Measurements from ENCODE around the gene MTMR4.

MTMR4 gene

GRCh38 chr17:58501451-58501850 is 13.0 kb downstream of the MTMR4 start:
- no peak for DNase-seq (ENCODE audit: low read depth)
- TF ChIP-seq, protein P1, sequence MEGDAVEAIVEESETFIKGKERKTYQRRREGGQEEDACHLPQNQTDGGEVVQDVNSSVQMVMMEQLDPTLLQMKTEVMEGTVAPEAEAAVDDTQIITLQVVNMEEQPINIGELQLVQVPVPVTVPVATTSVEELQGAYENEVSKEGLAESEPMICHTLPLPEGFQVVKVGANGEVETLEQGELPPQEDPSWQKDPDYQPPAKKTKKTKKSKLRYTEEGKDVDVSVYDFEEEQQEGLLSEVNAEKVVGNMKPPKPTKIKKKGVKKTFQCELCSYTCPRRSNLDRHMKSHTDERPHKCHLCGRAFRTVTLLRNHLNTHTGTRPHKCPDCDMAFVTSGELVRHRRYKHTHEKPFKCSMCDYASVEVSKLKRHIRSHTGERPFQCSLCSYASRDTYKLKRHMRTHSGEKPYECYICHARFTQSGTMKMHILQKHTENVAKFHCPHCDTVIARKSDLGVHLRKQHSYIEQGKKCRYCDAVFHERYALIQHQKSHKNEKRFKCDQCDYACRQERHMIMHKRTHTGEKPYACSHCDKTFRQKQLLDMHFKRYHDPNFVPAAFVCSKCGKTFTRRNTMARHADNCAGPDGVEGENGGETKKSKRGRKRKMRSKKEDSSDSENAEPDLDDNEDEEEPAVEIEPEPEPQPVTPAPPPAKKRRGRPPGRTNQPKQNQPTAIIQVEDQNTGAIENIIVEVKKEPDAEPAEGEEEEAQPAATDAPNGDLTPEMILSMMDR (IDR thresholded peaks at IDR 0.05; ENCODE audit: control insufficient read depth, insufficient read depth, low read depth, low read length, missing control alignments): no peak
- no peak overlapping the region for H3K4me3 ChIP-seq (ENCODE audit: control insufficient read depth, low read depth, low read length)

- H3K4me3 ChIP-seq (ENCODE audit: control insufficient read depth, low read depth, low read length): no peak overlapping the region
- no peak for DNase-seq (ENCODE audit: low read depth)
- TF ChIP-seq, protein P1 (IDR thresholded peaks at IDR 0.05; ENCODE audit: control insufficient read depth, insufficient read depth, low read depth, low read length, missing control alignments): no peak
Measured at GRCh38 chr17:58498177-58498828, 16.1 kb downstream of the MTMR4 start.

DNA sequence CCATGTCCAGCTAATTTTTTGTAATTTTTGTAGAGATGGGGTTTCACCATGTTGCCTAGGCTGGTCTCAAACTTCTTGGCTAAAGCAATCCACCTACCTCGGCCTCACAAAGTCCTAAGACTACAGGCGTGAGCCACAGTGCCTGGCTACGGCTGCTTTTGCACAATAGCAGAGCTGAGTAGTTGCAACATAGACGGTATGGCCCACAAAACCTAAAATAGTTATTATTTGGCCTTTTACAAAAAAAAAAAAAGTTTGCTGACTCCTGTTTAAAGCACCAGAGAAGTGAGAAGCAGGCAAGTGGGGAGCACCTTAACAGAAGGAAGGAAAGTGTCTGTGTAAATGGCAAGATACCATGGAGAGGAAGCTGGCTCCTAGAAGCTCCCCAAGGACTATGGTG is 20.9 kb downstream of the MTMR4 start:
- TF ChIP-seq, protein P1 (IDR thresholded peaks at IDR 0.05; ENCODE audit: control insufficient read depth, insufficient read depth, low read depth, low read length, missing control alignments): no peak
- DNase-seq (ENCODE audit: low read depth): no peak
- no peak overlapping the region for H3K4me3 ChIP-seq (ENCODE audit: control insufficient read depth, low read depth, low read length)

DNA sequence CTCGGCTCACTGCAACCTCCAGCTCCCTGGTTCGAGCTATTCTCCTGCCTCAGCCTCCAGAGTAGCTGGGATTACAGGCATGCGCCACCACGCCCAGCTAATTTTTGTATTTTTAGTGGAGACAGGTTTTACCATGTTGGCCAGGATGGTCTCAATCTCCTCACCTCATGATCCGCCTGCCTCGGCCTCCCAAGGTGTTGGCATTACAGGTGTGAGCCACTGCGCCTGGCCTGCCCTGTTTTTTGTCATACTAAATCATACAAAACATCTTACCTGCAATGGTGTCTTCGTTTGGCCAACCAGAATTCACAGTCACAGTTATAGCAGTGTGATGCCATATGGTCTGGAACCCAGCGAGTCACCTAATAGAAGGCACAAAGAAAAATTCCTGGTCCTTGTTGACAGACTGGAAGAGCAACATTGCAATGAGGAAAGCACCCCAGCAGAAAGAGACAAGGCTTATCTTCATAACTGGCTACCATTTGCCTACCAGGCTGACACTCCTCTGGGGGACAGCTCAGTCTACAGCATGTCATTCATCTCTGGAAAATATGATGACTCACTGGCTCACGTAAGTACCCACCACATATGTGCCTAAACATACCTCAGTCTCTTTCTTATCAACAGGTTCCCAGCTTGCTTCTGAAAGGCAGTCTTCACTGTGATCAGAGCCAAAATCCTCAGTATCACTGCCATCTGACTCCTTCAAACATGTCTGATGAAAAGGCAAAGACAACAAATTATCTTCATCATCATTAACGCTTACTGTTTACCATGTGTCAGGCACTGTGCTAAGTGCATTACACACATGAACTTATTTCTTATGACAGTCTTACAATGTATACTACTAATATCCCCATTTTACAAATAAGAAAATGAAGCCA is 22.0 kb downstream of the MTMR4 start:
- TF ChIP-seq, protein P1 (IDR thresholded peaks at IDR 0.05; ENCODE audit: control insufficient read depth, insufficient read depth, low read depth, low read length, missing control alignments): no peak
- H3K4me3 ChIP-seq (ENCODE audit: control insufficient read depth, low read depth, low read length): no peak overlapping the region
- no peak for DNase-seq (ENCODE audit: low read depth)

- no peak for DNase-seq (ENCODE audit: low read depth)
- TF ChIP-seq, protein P1 (IDR thresholded peaks at IDR 0.05; ENCODE audit: control insufficient read depth, insufficient read depth, low read depth, low read length, missing control alignments): no peak
- no peak overlapping the region for H3K4me3 ChIP-seq (ENCODE audit: control insufficient read depth, low read depth, low read length)
Measured at GRCh38 chr17:58491510-58492045, 22.9 kb downstream of the MTMR4 start.

DNA sequence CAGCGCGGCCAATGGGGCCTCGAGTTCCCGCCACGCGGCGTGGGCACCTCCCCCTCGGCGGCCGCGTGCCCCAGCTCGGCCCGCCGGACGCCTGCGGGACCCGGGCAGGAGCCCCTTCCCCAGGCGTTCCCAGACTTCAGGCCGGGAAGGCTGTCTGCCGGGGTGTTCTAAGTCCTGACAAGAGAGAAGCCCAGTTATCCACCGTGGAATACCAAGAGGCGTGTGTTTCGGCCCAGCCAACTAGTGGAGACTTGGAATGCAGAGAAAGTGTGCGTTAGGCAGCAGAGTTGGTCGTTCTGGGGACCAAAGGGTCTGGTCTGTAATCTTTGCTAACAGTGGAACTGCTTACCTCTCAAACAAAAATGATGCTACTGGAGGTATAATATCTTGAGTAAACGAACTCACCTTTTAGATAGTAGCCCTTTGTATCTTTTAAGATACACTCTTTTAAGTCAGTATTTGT is 26.0 kb downstream of the MTMR4 start:
- TF ChIP-seq, protein P1 (IDR thresholded peaks at IDR 0.05; ENCODE audit: control insufficient read depth, insufficient read depth, low read depth, low read length, missing control alignments): no peak
- H3K4me3 ChIP-seq (ENCODE audit: control insufficient read depth, low read depth, low read length): no peak overlapping the region
- no peak for DNase-seq (ENCODE audit: low read depth)
